Peyer's patch (tissue), 4 donors: ENCODE measurements around the gene TMEM108. TPM values are rescaled to one million over a fixed set of nuclear protein-coding genes. Genes with fewer than 3 reads are reported as not detected.

Experiments used
- DNase-seq, 3 donors: peaks; one replicate each; pipeline ENCODE4 v3.0.0-alpha.2; 2017 to 2019
- H3K27ac ChIP-seq, 4 donors: fragments of 200-600 bp; sonication (generic); one replicate each; pipeline ENCODE4 v1.5.1; 2016 to 2019
- H3K27me3 ChIP-seq, 2 donors: fragments of 200-600 bp; sonication (generic); one replicate each; pipeline ENCODE4 v1.5.1; 2019
- H3K36me3 ChIP-seq, 3 donors: fragments of 200-600 bp; sonication (generic); one replicate each; pipeline ENCODE4 v1.5.1; 2016 to 2019
- H3K4me1 ChIP-seq, 4 donors: fragments of 200-600 bp; sonication (generic); one replicate each; pipeline ENCODE4 v1.5.1; 2016 to 2019
- H3K4me3 ChIP-seq, 4 donors: fragments of 200-600 bp; sonication (generic); 1 replicate in 3 of 4; 2 replicates in 1 of 4; pipeline ENCODE4 v1.5.1; 2016 to 2019; ENCODE audit warnings: mild to moderate bottlenecking in 1 of 4
- H3K9me3 ChIP-seq, 4 donors: fragments of 200-600 bp; sonication (generic); one replicate each; pipeline ENCODE4 v1.5.1; 2016 to 2019; ENCODE audit warnings: mild to moderate bottlenecking in 1 of 4
- POLR2A ChIP-seq, 2 donors: fragments of 450-650 bp; IDR thresholded peaks; one replicate each; pipeline ENCODE4 v1.5.1; 2017; ENCODE audit warnings: antibody characterized with exemption in 2 of 2, mild to moderate bottlenecking in 2 of 2, moderate library complexity in 2 of 2
- total RNA-seq, 4 donors: library from RNA; depleted of rRNA; stranded (reverse); fragments of >200 nt; gene quantifications; one replicate each; pipeline ENCODE4 v1.1.0, GENCODE V29; 2016
- TF ChIP-seq, protein P1 (sequence below), 6 experiments: fragments of 450-650 bp in 4 of 6; fragments of 200-600 bp in 2 of 6; sonication (generic) in 1 of 6; IDR thresholded peaks; one replicate each; pipeline ENCODE4 v1.5.1; 2017 to 2019; ENCODE audit warnings: antibody characterized with exemption in 6 of 6, mild to moderate bottlenecking in 3 of 6, moderate library complexity in 1 of 6

TMEM108 gene
- total RNA-seq, 4 donors from 2014 or later: 1.4 to 1.7 TPM; not detected in 2

GRCh38 chr3:133280586-133280985 lies 242.4 kb downstream of the TMEM108 start:
- no peaks in the 10 kb centered on the region for H3K27me3 ChIP-seq
- H3K27ac ChIP-seq: no peak overlapping the region
- TF ChIP-seq, protein P1, sequence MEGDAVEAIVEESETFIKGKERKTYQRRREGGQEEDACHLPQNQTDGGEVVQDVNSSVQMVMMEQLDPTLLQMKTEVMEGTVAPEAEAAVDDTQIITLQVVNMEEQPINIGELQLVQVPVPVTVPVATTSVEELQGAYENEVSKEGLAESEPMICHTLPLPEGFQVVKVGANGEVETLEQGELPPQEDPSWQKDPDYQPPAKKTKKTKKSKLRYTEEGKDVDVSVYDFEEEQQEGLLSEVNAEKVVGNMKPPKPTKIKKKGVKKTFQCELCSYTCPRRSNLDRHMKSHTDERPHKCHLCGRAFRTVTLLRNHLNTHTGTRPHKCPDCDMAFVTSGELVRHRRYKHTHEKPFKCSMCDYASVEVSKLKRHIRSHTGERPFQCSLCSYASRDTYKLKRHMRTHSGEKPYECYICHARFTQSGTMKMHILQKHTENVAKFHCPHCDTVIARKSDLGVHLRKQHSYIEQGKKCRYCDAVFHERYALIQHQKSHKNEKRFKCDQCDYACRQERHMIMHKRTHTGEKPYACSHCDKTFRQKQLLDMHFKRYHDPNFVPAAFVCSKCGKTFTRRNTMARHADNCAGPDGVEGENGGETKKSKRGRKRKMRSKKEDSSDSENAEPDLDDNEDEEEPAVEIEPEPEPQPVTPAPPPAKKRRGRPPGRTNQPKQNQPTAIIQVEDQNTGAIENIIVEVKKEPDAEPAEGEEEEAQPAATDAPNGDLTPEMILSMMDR (IDR thresholded peaks at IDR 0.05): no peak
- no peak for TF ChIP-seq POLR2A (IDR thresholded peaks at IDR 0.05)
- H3K36me3 ChIP-seq: no peaks in the 10 kb centered on the region
- DNase-seq: no peak
- no peaks in the 10 kb centered on the region for H3K4me1 ChIP-seq
- H3K4me3 ChIP-seq: no peak overlapping the region
- H3K9me3 ChIP-seq: no peaks in the 10 kb centered on the region

DNA sequence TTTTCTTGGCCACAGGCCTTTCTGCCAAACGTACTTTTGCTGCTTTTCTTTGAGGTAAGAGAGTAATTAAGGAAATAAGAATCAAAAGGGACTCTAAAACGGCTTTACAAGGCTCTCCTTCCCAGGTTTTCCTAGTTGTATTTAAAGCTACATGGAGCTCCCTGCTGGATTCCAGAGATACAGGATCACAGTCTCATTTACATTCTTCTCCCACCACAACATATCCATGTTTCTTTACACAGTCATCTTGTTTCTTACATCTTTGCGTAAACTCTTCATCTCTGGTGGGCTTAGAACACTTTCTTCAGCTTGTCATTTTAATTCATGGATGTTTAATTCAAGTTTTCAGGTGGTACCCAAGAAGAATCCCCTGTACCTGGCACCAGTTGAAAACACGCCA lies 244.0 kb downstream of the TMEM108 start:
- Histone ChIP-seq H3K9me3 (no peaks in the 10 kb centered on the region), H3K4me3 (no peak overlapping the region), H3K4me1 (no peaks in the 10 kb centered on the region), H3K27me3 (no peaks in the 10 kb centered on the region), H3K36me3 (no peaks in the 10 kb centered on the region), H3K27ac (no peak overlapping the region)
- no peak for TF ChIP-seq POLR2A (IDR thresholded peaks at IDR 0.05)
- TF ChIP-seq, protein P1 (IDR thresholded peaks at IDR 0.05): no peak
- no peak for DNase-seq

- no peak for DNase-seq
- Histone ChIP-seq H3K27ac (no peak overlapping the region), H3K4me1 (no peaks in the 10 kb centered on the region), H3K9me3 (no peaks in the 10 kb centered on the region), H3K27me3 (no peaks in the 10 kb centered on the region), H3K4me3 (no peak overlapping the region), H3K36me3 (no peaks in the 10 kb centered on the region)
- no peak for TF ChIP-seq POLR2A (IDR thresholded peaks at IDR 0.05)
- TF ChIP-seq, protein P1 (IDR thresholded peaks at IDR 0.05): no peak
Measured at GRCh38 chr3:133283958-133284807, 246.0 kb downstream of the TMEM108 start.

DNA sequence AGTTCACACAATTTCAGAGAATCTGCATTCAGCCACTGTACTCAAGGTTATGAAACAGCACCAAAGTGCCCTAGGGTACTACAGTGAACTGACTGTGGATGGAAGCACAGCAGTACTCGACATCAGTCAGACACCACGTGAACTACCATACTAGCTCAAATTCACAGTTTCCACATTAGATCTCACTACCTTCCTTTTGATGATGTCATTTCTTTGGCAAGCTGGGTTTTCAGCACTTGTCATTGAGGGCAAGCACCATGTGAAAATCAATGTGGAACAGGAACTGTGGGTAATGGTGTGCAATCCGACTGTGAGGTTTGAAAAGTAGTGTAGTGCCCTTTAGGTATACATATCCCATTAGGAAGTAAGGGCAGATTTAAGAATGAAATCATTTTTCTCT lies 251.1 kb downstream of the TMEM108 start:
- Histone ChIP-seq H3K9me3 (no peaks in the 10 kb centered on the region), H3K4me3 (no peak overlapping the region), H3K4me1 (no peaks in the 10 kb centered on the region), H3K27me3 (no peaks in the 10 kb centered on the region), H3K36me3 (no peaks in the 10 kb centered on the region), H3K27ac (no peak overlapping the region)
- no peak for DNase-seq
- TF ChIP-seq POLR2A (IDR thresholded peaks at IDR 0.05): no peak
- TF ChIP-seq, protein P1 (IDR thresholded peaks at IDR 0.05): no peak

- Histone ChIP-seq H3K27ac (no peak overlapping the region), H3K4me1 (no peaks in the 10 kb centered on the region), H3K4me3 (no peak overlapping the region), H3K9me3 (no peaks in the 10 kb centered on the region), H3K36me3 (no peaks in the 10 kb centered on the region), H3K27me3 (no peaks in the 10 kb centered on the region)
- TF ChIP-seq, protein P1 (IDR thresholded peaks at IDR 0.05): no peak
- no peak for TF ChIP-seq POLR2A (IDR thresholded peaks at IDR 0.05)
- DNase-seq: no peak
Measured at GRCh38 chr3:133292296-133292695, 254.1 kb downstream of the TMEM108 start.
